Rectal smooth muscle tissue (tissue), 1 donor: ENCODE results near the gene LOXL1.

Experiments
- H3K27ac ChIP-seq: one replicate; pipeline ENCODE4 v1.7.0; 2013; ENCODE audit warnings: low read depth, low read length, inconsistent platforms
- H3K27me3 ChIP-seq: one replicate; pipeline ENCODE4 v1.7.0; 2013; ENCODE audit warnings: low read length; ENCODE audit not compliant: control insufficient read depth, insufficient read depth
- H3K36me3 ChIP-seq: one replicate; pipeline ENCODE4 v1.7.0; 2013; ENCODE audit warnings: low read length; ENCODE audit not compliant: control insufficient read depth, insufficient read depth
- H3K4me1 ChIP-seq: one replicate; pipeline ENCODE4 v1.7.0; 2013; ENCODE audit warnings: low read length; ENCODE audit not compliant: control insufficient read depth, insufficient read depth
- H3K4me3 ChIP-seq: one replicate; pipeline ENCODE4 v1.7.0; 2013; ENCODE audit warnings: low read length
- H3K9ac ChIP-seq: one replicate; pipeline ENCODE4 v1.7.0; 2013; ENCODE audit warnings: low read length

LOXL1 gene

DNA sequence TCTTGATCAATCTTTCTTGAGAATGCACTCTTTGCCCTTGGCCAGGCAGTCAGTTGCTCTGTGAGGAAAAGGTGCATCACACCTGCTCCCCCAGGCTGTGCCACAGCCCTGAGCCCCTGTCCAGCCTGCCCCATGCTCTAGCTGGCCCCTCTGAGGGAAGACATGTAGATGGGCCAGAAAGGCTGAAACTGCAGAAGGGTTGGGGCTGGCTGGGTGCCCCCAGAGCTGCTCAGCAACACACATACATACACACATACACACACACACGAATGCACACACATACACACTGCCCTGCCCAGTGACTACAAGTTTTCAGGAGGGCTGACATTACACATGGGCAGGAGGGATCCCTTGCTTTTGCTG, 36.5 kb upstream of the LOXL1 start:
- no peaks in the 10 kb centered on the region for H3K4me1 ChIP-seq
- H3K4me3 ChIP-seq = no peak overlapping the region
- no peak overlapping the region for H3K27ac ChIP-seq
- H3K27me3 ChIP-seq = no peaks in the 10 kb centered on the region
- no peak overlapping the region for H3K9ac ChIP-seq
- no peaks in the 10 kb centered on the region for H3K36me3 ChIP-seq

DNA sequence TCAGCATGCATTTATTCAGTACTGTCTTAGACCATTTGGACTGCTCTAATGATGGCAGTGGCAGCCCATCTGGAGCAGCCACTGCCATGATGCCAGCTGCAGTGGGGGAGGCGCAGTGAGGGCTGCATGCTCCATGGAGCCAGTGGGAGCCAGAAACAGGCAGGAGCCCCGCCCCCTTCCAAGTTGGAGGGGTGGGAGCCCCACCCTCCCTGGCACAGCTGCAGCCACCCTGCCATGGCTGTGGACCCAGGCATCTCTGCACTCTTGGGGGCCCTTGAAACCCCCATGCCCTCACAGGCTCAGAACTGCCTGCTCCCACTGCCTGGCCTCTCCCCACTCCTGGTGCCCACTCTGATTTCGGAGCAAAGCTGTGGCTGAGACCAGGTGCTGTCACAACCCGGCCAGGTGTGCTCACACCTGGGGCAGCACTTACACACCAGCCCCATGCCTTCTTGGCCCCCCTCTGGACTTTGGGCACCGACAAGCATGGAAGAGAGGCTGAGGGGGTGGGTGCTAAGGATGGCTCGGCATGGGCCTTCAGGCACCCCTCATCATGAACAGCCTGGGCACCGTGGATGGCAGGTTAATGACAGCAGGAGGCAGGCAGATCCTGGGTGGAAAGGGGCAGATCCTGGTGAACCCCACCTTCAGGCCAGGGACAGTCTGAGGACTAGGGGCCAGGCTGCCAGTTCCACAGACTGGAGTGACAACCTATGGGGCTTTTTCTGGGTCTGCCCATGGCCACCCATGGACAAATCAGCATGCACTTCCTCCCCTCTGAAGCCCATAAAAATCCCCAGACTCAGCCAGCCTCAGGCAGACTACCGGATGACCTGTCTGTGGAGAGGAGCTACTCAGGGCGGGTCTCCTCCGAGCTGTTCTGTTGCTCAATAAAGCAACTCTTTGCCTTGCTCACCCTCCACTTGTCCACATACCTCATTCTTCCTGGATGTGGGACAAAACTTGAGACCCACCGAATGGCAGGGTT, 34.6 kb upstream of the LOXL1 start:
- Histone ChIP-seq H3K9ac (no peak overlapping the region), H3K27me3 (no peaks in the 10 kb centered on the region), H3K4me3 (no peak overlapping the region), H3K27ac (no peak overlapping the region), H3K36me3 (no peaks in the 10 kb centered on the region), H3K4me1 (no peaks in the 10 kb centered on the region)

DNA sequence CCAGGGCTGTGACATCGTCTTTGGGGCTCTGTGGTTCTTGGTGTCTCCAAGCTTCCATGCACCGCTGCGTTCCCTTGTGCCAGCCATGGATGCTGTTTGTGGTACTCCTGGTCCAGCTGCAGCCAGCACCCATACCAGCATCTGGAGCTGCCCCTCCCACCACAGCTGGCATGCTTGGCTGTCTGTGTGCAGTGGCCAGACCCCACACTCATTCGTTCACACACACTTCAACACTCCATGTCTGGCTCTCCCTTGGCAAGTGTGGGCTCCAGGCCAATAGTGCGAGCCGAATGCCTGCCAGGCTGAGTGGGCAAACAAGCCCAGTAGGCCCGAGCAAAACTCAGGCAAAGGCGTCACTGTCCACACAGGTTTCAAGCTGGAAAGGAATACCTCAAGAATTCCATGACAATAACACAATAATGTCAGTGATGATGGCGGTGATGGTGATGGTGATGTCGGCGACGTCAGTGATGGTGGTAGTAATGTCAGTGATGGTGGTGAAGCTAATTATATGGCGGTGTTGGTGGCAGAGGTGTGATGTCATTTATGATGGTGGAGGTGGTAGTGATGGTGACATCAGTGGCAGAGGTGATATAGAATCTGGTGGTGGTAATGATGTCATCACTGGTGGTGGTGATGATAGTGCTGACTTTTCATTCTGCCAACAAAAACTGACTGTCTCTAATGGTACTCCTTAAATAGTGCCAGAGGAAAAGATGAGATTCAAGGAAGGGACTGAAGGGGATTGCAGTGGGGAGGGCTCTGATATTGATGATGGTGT, 33.6 kb upstream of the LOXL1 start:
- H3K36me3 ChIP-seq = no peaks in the 10 kb centered on the region
- no peak overlapping the region for H3K9ac ChIP-seq
- H3K27ac ChIP-seq = no peak overlapping the region

DNA sequence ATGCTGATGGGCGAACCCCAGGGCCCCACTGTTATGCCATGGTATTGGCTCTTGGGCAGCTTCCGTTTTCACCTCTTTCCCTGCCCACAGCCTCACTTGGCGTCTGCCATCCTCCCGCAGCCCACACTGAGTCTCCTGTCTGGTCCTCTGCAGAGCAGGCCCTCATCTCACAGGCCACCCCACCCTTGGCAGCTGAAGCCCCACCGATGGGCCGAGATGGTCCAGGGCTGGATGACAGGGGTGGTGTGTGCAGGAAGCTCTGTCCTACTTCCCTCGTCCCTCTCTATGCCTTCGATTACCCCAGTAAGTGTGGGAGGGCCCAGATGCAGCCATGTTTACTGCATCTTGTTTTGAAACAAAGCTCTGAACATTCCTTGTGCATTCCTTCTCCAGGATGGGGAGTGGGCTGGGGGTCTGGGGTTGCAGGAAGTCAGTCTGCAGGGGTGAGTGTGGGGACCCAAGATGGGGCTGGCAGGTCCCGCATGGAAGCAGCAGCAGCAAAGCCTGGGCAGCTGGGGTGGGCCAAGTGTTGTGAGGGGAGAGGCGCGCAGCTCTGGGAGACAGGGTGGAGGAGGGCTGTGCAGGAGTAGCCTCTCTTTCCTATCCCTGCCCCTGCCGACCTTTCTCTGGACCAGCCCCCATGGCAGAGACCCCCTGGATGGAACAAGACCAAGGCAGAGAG, 32.0 kb upstream of the LOXL1 start:
- H3K4me1 ChIP-seq = no peaks in the 10 kb centered on the region
- H3K27me3 ChIP-seq = no peaks in the 10 kb centered on the region
- no peak overlapping the region for H3K4me3 ChIP-seq
- H3K27ac ChIP-seq = no peak overlapping the region
- H3K36me3 ChIP-seq = no peaks in the 10 kb centered on the region
- no peak overlapping the region for H3K9ac ChIP-seq

More for the DNA sequence above, 33.6 kb upstream of the LOXL1 start:
- Histone ChIP-seq H3K4me1 (no peaks in the 10 kb centered on the region), H3K27me3 (no peaks in the 10 kb centered on the region), H3K4me3 (no peak overlapping the region)

DNA sequence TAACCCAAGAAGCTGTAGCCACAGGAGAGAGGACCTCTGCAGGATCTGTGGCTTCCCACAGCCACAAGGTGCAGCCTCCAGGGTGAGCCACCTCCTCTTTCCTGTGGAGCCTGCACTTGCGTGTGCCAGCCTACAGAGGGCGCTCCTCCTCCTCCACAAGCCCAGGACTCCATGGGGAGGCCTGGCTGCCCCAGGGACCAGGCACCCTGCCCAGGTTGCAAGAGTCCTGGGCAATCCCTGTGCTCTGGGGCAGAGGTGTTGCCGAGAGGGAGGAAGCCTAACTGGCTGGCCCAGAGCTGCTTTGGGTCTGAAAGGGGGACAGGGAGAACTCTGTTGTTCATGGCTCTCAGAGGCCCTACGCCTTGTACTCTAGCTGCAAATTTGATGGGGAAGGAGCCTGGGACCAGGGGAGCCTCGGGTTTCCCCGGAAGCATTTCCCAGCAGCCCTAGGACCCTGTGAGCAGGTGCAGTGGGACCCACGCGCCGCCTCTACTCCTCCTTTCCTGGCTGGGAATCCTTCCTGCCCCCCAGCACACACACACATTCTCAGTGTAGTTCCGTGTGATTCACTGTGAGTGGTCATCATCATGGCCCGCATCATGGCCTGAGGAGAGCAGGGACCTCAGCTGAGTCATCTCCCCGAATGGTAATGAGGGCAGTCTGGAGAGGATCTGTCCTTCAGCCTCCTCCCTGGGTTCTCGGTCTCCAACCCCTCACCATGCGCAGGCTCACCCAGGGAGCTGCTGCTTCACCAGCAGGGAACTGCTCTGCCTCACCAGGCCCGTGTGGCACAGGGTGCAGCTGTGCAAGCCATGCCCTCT, 28.6 kb upstream of the LOXL1 start:
- no peak overlapping the region for H3K27ac ChIP-seq
- no peak overlapping the region for H3K4me3 ChIP-seq
- H3K36me3 ChIP-seq = no peaks in the 10 kb centered on the region
- H3K27me3 ChIP-seq = no peaks in the 10 kb centered on the region
- H3K4me1 ChIP-seq = no peaks in the 10 kb centered on the region
- no peak overlapping the region for H3K9ac ChIP-seq

DNA sequence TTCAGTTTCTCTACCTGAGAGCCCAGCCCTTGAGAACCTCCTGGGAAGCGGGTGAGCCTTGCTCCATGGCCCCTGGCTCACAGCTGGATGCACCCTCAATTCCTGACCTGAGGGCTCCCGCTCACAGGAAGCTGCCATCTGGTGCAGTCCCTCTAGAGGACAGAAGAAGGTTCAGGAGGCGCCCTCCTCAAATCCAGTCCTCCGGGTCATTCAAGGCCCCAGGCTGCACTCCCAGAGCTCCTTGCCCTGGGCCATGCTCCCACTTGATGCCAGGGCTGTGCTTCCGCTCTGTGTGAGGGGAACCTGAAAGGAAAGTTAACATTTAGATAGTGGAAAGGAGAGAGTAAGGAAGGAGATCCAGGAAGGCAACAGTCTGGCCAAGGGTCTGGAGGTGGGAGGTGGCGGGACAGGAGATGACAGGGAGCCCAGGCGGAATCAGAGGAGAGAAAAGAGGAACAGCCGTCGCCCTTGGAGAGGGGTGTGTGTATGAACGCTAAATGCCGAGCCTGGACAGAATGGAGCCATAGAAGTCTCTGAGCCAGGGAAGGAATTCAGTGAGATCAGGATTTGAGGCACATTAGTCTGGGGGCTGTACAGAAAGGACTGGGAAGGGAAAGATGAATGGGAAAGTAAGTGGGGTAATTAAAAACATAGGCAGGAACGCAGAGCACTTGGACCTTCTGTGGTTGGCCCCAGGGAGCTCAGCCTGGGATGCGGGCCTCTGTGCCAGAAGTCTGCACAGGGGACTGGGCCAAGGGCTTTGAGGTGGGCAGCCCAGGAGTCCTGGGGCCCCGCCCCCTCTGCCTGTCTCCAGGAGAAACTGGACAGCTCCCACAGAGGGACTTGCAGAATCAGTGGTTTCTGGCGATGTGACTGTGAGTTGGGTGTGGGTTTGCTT, 26.8 kb upstream of the LOXL1 start:
- Histone ChIP-seq H3K9ac (no peak overlapping the region), H3K27ac (no peak overlapping the region), H3K36me3 (no peaks in the 10 kb centered on the region), H3K4me1 (no peaks in the 10 kb centered on the region), H3K4me3 (no peak overlapping the region), H3K27me3 (no peaks in the 10 kb centered on the region)

DNA sequence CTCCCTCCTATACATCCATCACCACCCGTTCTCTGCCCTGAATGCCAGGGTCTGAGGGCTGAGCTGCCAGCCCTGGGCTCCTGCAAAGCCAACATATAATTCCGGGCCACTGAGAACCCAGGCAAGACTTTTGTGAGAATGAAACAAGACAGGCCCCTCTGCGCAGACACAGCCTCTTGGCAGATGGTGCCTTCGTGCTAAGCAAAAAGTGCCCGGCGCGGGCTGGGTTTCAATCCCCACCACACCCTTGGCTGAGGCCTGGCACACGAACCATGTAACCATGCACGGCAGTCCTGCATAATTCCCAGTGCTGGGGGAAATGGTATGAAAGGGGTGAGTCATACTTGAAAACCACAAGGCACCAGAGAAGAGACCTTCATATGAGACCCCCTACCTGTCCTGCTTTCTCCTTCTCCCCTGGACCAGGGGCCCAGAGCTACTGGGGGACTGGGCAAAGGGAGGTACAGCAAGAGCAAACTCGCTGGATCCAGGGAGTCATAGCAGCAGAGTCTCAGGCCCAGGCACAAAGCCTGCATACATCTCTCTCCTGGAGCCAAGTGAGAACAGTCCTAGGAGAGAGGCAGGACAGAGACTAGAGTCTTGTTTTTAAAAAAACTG, 26.1 kb upstream of the LOXL1 start:
- Histone ChIP-seq H3K4me1 (no peaks in the 10 kb centered on the region), H3K36me3 (no peaks in the 10 kb centered on the region), H3K27me3 (no peaks in the 10 kb centered on the region), H3K4me3 (no peak overlapping the region), H3K27ac (no peak overlapping the region), H3K9ac (no peak overlapping the region)

DNA sequence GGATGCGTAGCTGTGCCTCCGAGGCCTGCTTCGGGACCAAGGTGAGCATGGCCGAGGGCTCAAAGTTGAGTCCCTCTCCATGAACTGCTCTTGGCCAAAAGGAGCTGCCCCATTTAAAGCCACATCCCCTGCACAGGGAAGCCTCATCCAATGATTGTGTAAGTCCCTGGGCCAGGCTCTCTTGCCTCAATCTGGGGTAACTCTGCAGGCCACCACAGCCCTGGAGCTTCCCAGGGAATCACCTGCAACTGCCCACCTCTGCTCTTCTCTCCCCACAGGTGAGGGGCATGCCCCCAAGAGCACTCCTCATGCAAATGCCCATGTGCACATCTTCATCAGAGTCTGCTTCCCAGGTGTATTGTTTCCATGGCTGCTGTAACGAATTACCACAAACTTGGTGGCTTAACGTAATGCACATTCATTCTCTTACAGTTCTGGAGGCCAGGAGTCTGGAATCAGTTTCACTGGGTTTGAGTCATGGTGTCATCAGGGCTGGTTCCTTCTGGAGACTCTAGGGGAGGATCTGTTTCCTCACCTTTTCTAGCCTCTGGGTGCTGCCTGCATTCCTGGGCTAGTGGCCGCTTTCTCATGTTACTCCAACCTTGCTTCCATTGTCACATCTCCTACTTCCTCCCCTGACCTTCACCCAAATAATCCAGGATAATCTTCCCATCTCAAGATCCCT, 25.0 kb upstream of the LOXL1 start:
- Histone ChIP-seq H3K9ac (no peak overlapping the region), H3K27ac (no peak overlapping the region), H3K4me3 (no peak overlapping the region), H3K27me3 (no peaks in the 10 kb centered on the region), H3K4me1 (no peaks in the 10 kb centered on the region), H3K36me3 (no peaks in the 10 kb centered on the region)

DNA sequence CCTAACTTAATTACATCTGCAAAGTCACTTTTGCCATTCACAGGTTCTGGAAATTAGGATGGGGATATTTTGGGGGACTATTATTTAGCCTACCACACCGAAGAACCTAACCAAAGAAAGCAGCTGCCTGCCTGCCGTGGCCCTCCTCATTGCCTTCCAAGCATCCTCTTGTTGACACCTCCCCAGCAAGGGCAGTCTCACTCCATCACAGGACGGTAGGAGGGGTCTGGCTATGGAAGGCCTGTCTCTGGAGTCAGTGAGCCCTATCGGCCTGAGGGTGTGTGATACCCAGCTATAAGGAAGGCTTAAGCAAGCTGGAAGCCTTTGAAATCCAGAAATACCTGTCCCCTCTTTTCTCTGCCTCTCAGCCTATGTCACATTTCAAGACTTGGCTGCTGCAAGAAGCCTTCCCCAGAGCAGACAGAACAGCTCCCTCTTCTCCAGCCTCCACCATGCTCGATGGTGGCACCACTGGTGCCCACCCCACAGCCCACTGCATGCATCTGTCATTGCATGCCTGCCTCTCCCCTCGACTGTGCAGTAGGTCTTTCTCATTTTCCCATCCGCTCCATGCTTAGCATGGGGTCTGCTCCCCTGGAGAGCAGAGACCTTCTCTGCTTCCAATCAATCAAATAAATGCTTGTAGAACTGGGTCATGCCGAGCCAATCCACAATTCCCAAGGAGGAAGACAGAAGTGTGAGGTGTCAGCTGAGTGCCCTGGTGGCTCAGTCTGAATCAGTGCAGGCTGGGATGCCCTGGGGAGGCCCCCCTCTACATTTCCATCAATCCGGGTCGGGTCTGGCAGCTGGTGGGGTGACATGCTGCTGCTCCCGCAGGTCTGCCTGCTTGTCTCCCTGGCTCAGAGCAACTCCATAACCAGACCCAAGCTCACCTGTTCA, 23.9 kb upstream of the LOXL1 start:
- no peaks in the 10 kb centered on the region for H3K27me3 ChIP-seq
- no peaks in the 10 kb centered on the region for H3K4me1 ChIP-seq
- H3K4me3 ChIP-seq = no peak overlapping the region

More for the DNA sequence above, 23.9 kb upstream of the LOXL1 start:
- Histone ChIP-seq H3K36me3 (no peaks in the 10 kb centered on the region), H3K27ac (no peak overlapping the region), H3K9ac (no peak overlapping the region)
